NOMO-1 treated with dmso at 0.1 percent for 144 hours (cell line): ENCODE results near the gene ABRAXAS1.

ENCODE experiments used
- DNase-seq: peaks from one replicate; lab custom pipeline; 2025; ENCODE audit not compliant: unreplicated experiment; lab: John Stamatoyannopoulos, UW

The ABRAXAS1 gene

GRCh38 chr4:83454686-83455085, 30.2 kb downstream of the ABRAXAS1 start:
- no peak for DNase-seq

- no peak for DNase-seq
Observed at GRCh38 chr4:83449009-83449408, 35.9 kb downstream of the ABRAXAS1 start.

- no peak for DNase-seq
Observed at GRCh38 chr4:83440899-83441298, 44.0 kb downstream of the ABRAXAS1 start.

- no peak for DNase-seq
Observed at GRCh38 chr4:83440148-83440814, 44.6 kb downstream of the ABRAXAS1 start.

- DNase-seq: no peak
Observed at GRCh38 chr4:83438719-83439118, 46.2 kb downstream of the ABRAXAS1 start.

DNA sequence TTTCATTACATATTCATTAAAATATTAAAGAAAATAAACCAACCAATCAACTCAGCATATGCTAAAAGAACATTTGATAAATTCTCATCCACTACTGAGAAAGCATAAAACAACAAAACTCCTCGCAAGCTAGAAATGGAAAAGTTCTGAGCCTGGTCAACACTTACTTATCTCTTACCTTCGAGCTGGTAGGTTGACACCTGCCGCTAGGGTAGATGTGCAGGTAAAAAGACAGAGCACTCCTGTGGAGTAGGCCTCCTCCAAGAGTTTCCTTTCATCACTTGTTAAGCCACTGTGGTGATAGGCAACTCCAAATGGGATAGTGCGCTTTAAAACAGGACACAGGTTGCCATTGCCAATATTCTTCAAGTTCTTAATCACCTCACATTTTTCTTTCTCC, 48.2 kb downstream of the ABRAXAS1 start:
- DNase-seq: no peak

GRCh38 chr4:83431200-83431599, 53.7 kb downstream of the ABRAXAS1 start:
- no peak for DNase-seq

DNA sequence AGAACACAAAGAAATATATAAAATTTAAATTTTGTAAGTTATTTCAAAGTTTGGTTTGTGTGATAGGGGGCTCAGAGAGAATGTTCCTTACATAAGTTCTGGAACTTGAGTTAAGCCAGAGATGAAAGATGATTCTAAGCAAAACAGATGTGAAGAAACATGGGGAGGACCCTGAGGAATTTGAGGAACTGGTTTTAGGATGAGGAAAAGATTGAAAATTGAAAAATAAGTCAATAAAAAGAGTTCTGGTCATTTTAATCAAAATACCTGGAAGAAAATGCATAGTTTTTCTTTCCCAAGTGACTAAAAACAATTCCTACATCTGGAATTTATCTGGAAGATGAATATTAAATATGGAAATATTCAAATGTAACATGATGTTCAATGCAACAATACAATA, 66.7 kb downstream of the ABRAXAS1 start:
- DNase-seq: no peak

DNA sequence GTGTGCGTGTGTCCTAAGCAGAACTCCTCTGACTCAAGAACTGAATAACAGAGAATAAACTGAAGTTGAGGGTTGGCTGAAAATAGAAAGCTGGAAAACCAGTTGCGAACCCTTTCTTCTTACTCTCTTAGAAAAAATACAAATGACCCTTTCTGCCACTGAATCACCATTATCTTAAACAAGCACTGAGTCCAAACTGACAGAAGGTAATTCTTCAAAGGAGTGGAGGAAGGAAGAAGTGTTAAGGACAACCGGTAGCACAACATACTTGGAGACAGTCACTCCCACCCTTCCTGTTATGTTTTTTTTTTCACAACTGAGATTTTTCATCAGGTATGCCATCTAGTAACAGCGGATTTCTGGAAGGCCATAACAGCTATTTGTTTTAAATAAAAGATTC, 67.3 kb downstream of the ABRAXAS1 start:
- no peak for DNase-seq

- no peak for DNase-seq
Observed at GRCh38 chr4:83413676-83414075, 71.2 kb downstream of the ABRAXAS1 start.
